HT-29 (cell line): ENCODE measurements around the gene PRKD1. TPM values are rescaled to one million over a fixed set of nuclear protein-coding genes. Genes with fewer than 3 reads are reported as not detected.
"Not testable (repeated sequence)": the region's sequence is repeated elsewhere in the genome, so short reads cannot be mapped to it uniquely, and the experiment has no call there.

Experiments
- DNase-seq: peaks from one replicate; pipeline ENCODE4 v3.0.0-alpha.2; 2015; ENCODE audit warnings: low spot score
- total RNA-seq: library from RNA; depleted of rRNA; stranded (reverse); fragments of >200 nt; shearing (Covaris generic); gene quantifications from 2 replicates; pipeline ENCODE4 v1.2.3, GENCODE V29; 2014

PRKD1 gene
- total RNA-seq, 1 experiment from 2014 or later = not detected

- no peak for DNase-seq
Measured at GRCh38 chr14:29900609-29901350, 26.9 kb downstream of the PRKD1 start.

GRCh38 chr14:29898470-29898869 is 29.2 kb downstream of the PRKD1 start:
- DNase-seq = no peak

GRCh38 chr14:29897181-29897580 is 30.5 kb downstream of the PRKD1 start:
- no peak for DNase-seq

GRCh38 chr14:29896354-29896821 is 31.3 kb downstream of the PRKD1 start:
- DNase-seq = no peak

GRCh38 chr14:29895591-29896083 is 32.0 kb downstream of the PRKD1 start:
- DNase-seq = no peak

GRCh38 chr14:29893989-29894388 is 33.7 kb downstream of the PRKD1 start:
- no peak for DNase-seq

- no peak for DNase-seq
Measured at GRCh38 chr14:29892327-29892726, 35.3 kb downstream of the PRKD1 start.

- no peak for DNase-seq
Measured at GRCh38 chr14:29885988-29886387, 41.7 kb downstream of the PRKD1 start.

GRCh38 chr14:29868000-29868399 is 59.6 kb downstream of the PRKD1 start:
- no peak for DNase-seq

- DNase-seq = no peak
Measured at GRCh38 chr14:29865299-29865698, 62.3 kb downstream of the PRKD1 start.

GRCh38 chr14:29861996-29862395 is 65.7 kb downstream of the PRKD1 start:
- DNase-seq = no peak

- DNase-seq = no peak
Measured at GRCh38 chr14:29858299-29858698, 69.3 kb downstream of the PRKD1 start.

GRCh38 chr14:29857551-29857950 is 70.1 kb downstream of the PRKD1 start:
- no peak for DNase-seq

GRCh38 chr14:29856516-29856915 is 71.1 kb downstream of the PRKD1 start:
- no peak for DNase-seq

GRCh38 chr14:29853691-29854090 is 74.0 kb downstream of the PRKD1 start:
- DNase-seq = not testable (repeated sequence)

GRCh38 chr14:29853272-29853671 is 74.4 kb downstream of the PRKD1 start:
- no peak for DNase-seq

GRCh38 chr14:29851397-29851796 is 76.2 kb downstream of the PRKD1 start:
- DNase-seq = no peak

GRCh38 chr14:29847056-29847380 is 80.6 kb downstream of the PRKD1 start:
- no peak for DNase-seq

GRCh38 chr14:29846339-29847055 is 81.2 kb downstream of the PRKD1 start:
- no peak for DNase-seq

- DNase-seq = no peak
Measured at GRCh38 chr14:29843981-29844380, 83.7 kb downstream of the PRKD1 start.

- DNase-seq = no peak
Measured at GRCh38 chr14:29842228-29842627, 85.4 kb downstream of the PRKD1 start.

- not testable (repeated sequence) for DNase-seq
Measured at GRCh38 chr14:29840369-29840892, 87.2 kb downstream of the PRKD1 start.

- DNase-seq = not testable (repeated sequence)
Measured at GRCh38 chr14:29839691-29840090, 88.0 kb downstream of the PRKD1 start.
